KOPT-K1 (cell line): ENCODE measurements around the gene STOML2.

Source experiments
- H3K27ac ChIP-seq: fragments of 200-600 bp; sonication (generic); 2 replicates; pipeline ENCODE4 v1.5.1; 2016; ENCODE audit warnings: antibody characterized with exemption, mild to moderate bottlenecking, low read depth, low read length; ENCODE audit not compliant: poor library complexity, severe bottlenecking
- H3K36me3 ChIP-seq: fragments of 200-600 bp; sonication (generic); 2 replicates; pipeline ENCODE4 v1.5.1; 2017; ENCODE audit warnings: antibody characterized with exemption, mild to moderate bottlenecking, low read length, moderate library complexity; ENCODE audit not compliant: insufficient read depth
- H3K9me3 ChIP-seq: fragments of 200-600 bp; sonication (generic); 2 replicates; pipeline ENCODE4 v1.5.1; 2017; ENCODE audit warnings: antibody characterized with exemption, low read length, mild to moderate bottlenecking; ENCODE audit not compliant: insufficient read depth, poor library complexity, severe bottlenecking

STOML2 gene

GRCh38 chr9:35091536-35091935, 11.4 kb downstream of the STOML2 start:
- Histone ChIP-seq H3K27ac (no peak overlapping the region), H3K9me3 (no peaks in the 10 kb centered on the region), H3K36me3 (peaks cover 69% of the 10 kb centered on the region)

DNA sequence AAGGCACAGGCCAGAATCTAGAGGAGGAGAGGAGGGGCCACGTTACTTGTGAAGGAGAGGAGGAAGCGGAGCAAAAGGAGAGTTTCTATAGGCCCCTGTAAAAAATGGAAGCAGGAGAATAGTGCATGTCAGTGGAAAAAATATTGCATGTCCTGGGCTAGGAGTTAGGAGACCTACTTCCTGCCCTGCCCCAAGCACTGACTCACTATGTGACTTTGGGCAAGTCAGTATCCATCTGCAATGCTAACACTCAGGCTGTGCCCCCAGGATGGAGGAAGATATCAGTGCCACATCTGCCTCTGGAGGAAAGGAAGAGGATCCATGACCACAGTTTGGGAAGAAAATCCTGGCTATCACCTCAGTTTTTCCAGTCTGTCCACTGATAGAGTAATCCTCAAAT, 13.5 kb downstream of the STOML2 start:
- Histone ChIP-seq H3K36me3 (peaks cover 73% of the 10 kb centered on the region), H3K9me3 (no peaks in the 10 kb centered on the region)

DNA sequence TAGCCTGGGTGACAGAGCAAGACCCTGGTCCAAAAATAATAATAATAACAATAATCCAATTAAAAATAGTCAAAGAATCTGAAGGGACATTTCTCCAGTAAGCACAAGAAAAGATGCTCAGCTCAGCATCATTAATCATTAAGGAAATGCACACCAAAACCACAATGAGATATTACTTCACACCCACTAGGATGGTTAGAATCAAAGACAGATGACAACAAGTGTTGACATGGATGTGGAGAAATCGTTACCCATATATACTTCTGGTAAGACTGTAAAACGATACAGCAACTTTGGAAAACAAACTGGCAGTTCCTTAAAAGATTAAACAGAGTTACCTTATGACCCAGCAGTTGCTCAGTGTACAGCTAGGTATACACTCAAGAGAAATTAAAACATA, 17.9 kb downstream of the STOML2 start:
- H3K9me3 ChIP-seq, result no peaks in the 10 kb centered on the region
- H3K36me3 ChIP-seq, result peaks cover 32% of the 10 kb centered on the region
- H3K27ac ChIP-seq, result no peak overlapping the region

More for the DNA sequence above, 13.5 kb downstream of the STOML2 start:
- no peak overlapping the region for H3K27ac ChIP-seq

- H3K9me3 ChIP-seq, result no peaks in the 10 kb centered on the region
- peak within 1 kb of the TSS; percentile 89 for H3K27ac ChIP-seq
- peaks cover 37% of the 10 kb centered on the region for H3K36me3 ChIP-seq
Measured at GRCh38 chr9:35079426-35080341, 23.2 kb downstream of the STOML2 start, which contains the start of gene FANCG. Gene FANCG, minus strand, starts transcription at chr9:35079942. Its CDS starts 418 bp downstream, at chr9:35079524.

- Histone ChIP-seq H3K27ac (peak overlapping the region; percentile 89), H3K36me3 (peaks cover 43% of the 10 kb centered on the region)
Measured at GRCh38 chr9:35079041-35079425, 23.9 kb downstream of the STOML2 start.

GRCh38 chr9:35078066-35078465, 24.9 kb downstream of the STOML2 start:
- peak overlapping the region; percentile 89 for H3K27ac ChIP-seq
- peaks cover 52% of the 10 kb centered on the region for H3K36me3 ChIP-seq
- H3K9me3 ChIP-seq, result no peaks in the 10 kb centered on the region

More at GRCh38 chr9:35079041-35079425, 23.9 kb downstream of the STOML2 start:
- H3K9me3 ChIP-seq, result no peaks in the 10 kb centered on the region

DNA sequence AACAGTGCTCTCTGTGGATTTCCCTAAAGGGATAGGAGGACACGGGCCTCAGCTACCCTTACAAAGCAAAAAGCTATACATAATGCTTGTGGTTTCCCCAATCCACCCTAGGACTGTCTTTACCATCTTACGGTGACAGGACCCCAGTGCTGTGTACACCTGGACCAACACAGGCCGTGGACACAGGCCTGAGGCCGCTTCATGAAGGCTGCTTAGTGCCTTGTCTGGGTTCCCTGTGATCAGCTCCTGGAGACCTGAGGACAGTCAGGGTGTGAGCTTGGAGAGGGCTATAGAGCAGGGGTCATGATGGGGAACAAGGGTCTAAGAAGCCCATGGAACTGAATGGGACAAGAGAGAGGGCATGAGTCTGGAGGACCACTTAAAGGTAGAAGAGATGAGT, 26.1 kb downstream of the STOML2 start:
- Histone ChIP-seq H3K9me3 (no peaks in the 10 kb centered on the region), H3K27ac (no peak overlapping the region), H3K36me3 (peaks cover 52% of the 10 kb centered on the region)

GRCh38 chr9:35075358-35075757, 27.6 kb downstream of the STOML2 start:
- H3K27ac ChIP-seq, result no peak overlapping the region
- peaks cover 56% of the 10 kb centered on the region for H3K36me3 ChIP-seq
- H3K9me3 ChIP-seq, result no peaks in the 10 kb centered on the region

DNA sequence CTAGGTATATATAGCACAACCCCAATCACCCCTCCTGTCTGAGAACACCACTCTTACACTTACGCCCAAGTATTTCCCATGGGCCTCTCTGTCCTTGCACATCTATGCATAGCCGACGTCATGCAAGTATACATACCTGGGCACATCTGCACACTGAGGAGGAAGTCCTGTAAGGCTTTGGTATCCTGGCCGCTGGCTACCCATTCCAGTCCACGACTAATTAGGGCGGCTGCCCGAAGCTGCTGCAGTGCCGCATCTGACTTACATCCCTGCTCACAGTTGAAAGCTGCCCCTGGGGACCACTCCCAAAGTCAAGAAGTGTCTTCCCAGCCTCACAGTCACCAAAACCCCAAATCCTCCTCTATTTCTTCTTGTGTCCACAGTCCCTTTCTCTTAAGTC, 28.1 kb downstream of the STOML2 start:
- Histone ChIP-seq H3K36me3 (peaks cover 61% of the 10 kb centered on the region), H3K9me3 (no peaks in the 10 kb centered on the region), H3K27ac (no peak overlapping the region)

- Histone ChIP-seq H3K9me3 (no peaks in the 10 kb centered on the region), H3K27ac (no peak overlapping the region), H3K36me3 (peaks cover 68% of the 10 kb centered on the region)
Measured at GRCh38 chr9:35074141-35074540, 28.8 kb downstream of the STOML2 start.

DNA sequence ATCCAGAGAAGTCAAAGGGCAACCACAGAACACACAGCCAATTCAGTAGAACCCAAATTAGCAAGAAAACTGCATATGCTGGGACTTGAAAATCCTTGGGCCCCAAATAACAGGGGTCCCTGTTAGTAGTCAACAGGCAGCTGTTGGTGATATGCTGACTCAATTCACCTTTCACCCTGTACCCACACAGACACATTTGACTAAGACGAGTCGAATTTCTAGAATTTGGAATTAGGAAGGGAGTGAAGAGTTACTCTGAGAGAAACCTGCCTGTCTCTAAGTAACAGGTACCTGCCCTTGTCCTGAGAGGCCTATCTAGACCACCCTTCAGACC, 29.7 kb downstream of the STOML2 start:
- no peaks in the 10 kb centered on the region for H3K9me3 ChIP-seq
- no peak overlapping the region for H3K27ac ChIP-seq
- H3K36me3 ChIP-seq, result peaks cover 75% of the 10 kb centered on the region

- peaks cover 75% of the 10 kb centered on the region for H3K36me3 ChIP-seq
- H3K9me3 ChIP-seq, result no peaks in the 10 kb centered on the region
- H3K27ac ChIP-seq, result peak within 1 kb of the TSS; percentile 90
Measured at GRCh38 chr9:35072461-35073278, 30.3 kb downstream of the STOML2 start, which contains the start of gene VCP. Gene VCP, minus strand, starts transcription at chr9:35072625. Its CDS starts 272 bp downstream, at chr9:35072353.

GRCh38 chr9:35071814-35072460, 31.0 kb downstream of the STOML2 start:
- H3K9me3 ChIP-seq, result no peaks in the 10 kb centered on the region
- peak overlapping the region; percentile 90 for H3K27ac ChIP-seq
- H3K36me3 ChIP-seq, result peaks cover 75% of the 10 kb centered on the region

- Histone ChIP-seq H3K9me3 (no peaks in the 10 kb centered on the region), H3K36me3 (peaks cover 75% of the 10 kb centered on the region), H3K27ac (peak overlapping the region; percentile 90)
Measured at GRCh38 chr9:35070823-35071813, 31.8 kb downstream of the STOML2 start.
